ENCODE data around the gene TMEM271.
"Not testable (repeated sequence)": the region's sequence is repeated elsewhere in the genome, so short reads cannot be mapped to it uniquely, and the experiment has no call there.

Gene TMEM271

GRCh38 chr4:566035-566434 is 10.1 kb downstream of the TMEM271 start:
- no peak for DNase-seq
- no peak for TF ChIP-seq CTCF (IDR thresholded peaks at IDR 0.05; ENCODE audit: low read depth, low read length)
- Histone ChIP-seq H3K9me3 (ENCODE audit: severe bottlenecking) (peaks cover 3% of the 10 kb centered on the region), H3K4me3 (ENCODE audit: low read depth, low read length) (no peak overlapping the region), H3K36me3 (no peaks in the 10 kb centered on the region), H3K27ac (no peak overlapping the region), H3K27me3 (ENCODE audit: insufficient read depth, low read depth, severe bottlenecking) (no peaks in the 10 kb centered on the region)

GRCh38 chr4:565614-566013 is 10.5 kb downstream of the TMEM271 start:
- H3K27me3 ChIP-seq (ENCODE audit: insufficient read depth, low read depth, severe bottlenecking); H3K9me3 ChIP-seq (ENCODE audit: severe bottlenecking); H3K27ac ChIP-seq; H3K4me3 ChIP-seq (ENCODE audit: low read depth, low read length); DNase-seq; H3K36me3 ChIP-seq: not testable (repeated sequence)

GRCh38 chr4:562458-562857 is 13.6 kb downstream of the TMEM271 start:
- not testable (repeated sequence) for DNase-seq

GRCh38 chr4:561426-561825 is 14.7 kb downstream of the TMEM271 start:
- no peak for DNase-seq
- no peak for TF ChIP-seq CTCF (IDR thresholded peaks at IDR 0.05; ENCODE audit: low read depth, low read length)
- no peak overlapping the region for H3K4me3 ChIP-seq (ENCODE audit: low read depth, low read length)
- no peak overlapping the region for H3K27ac ChIP-seq
- H3K9me3 ChIP-seq (ENCODE audit: severe bottlenecking) = peaks cover 8% of the 10 kb centered on the region
- no peaks in the 10 kb centered on the region for H3K36me3 ChIP-seq
- H3K27me3 ChIP-seq (ENCODE audit: insufficient read depth, low read depth, severe bottlenecking) = no peaks in the 10 kb centered on the region

More at GRCh38 chr4:562458-562857, 13.6 kb downstream of the TMEM271 start:
- not testable (repeated sequence) for H3K27ac ChIP-seq; H3K36me3 ChIP-seq; H3K27me3 ChIP-seq (ENCODE audit: insufficient read depth, low read depth, severe bottlenecking); H3K4me3 ChIP-seq (ENCODE audit: low read depth, low read length); H3K9me3 ChIP-seq (ENCODE audit: severe bottlenecking)

- peaks cover 5% of the 10 kb centered on the region for H3K9me3 ChIP-seq (ENCODE audit: severe bottlenecking)
- DNase-seq = no peak
Measured at GRCh38 chr4:560731-561291, 15.3 kb downstream of the TMEM271 start.

GRCh38 chr4:560061-560460 is 16.0 kb downstream of the TMEM271 start:
- no peak overlapping the region for H3K27ac ChIP-seq
- DNase-seq = no peak
- peaks cover 5% of the 10 kb centered on the region for H3K9me3 ChIP-seq (ENCODE audit: severe bottlenecking)
- no peak overlapping the region for H3K4me3 ChIP-seq (ENCODE audit: low read depth, low read length)
- no peak for TF ChIP-seq CTCF (IDR thresholded peaks at IDR 0.05; ENCODE audit: low read depth, low read length)
- H3K27me3 ChIP-seq (ENCODE audit: insufficient read depth, low read depth, severe bottlenecking) = no peaks in the 10 kb centered on the region
- H3K36me3 ChIP-seq = no peaks in the 10 kb centered on the region

More at GRCh38 chr4:560731-561291, 15.3 kb downstream of the TMEM271 start:
- no peak for TF ChIP-seq CTCF (IDR thresholded peaks at IDR 0.05; ENCODE audit: low read depth, low read length)
- no peak overlapping the region for H3K27ac ChIP-seq
- no peaks in the 10 kb centered on the region for H3K27me3 ChIP-seq (ENCODE audit: insufficient read depth, low read depth, severe bottlenecking)
- no peak overlapping the region for H3K4me3 ChIP-seq (ENCODE audit: low read depth, low read length)
- H3K36me3 ChIP-seq = no peaks in the 10 kb centered on the region
